GM12865 (cell line): Measurements from ENCODE around the gene DKC1.
A peak's percentile ranks its signal among the peaks of the same experiment; 100 is the strongest.

Source experiments
- DNase-seq: peaks from one replicate; pipeline ENCODE4 v3.0.0; 2010; ENCODE audit warnings: low read depth
- H3K4me3 ChIP-seq: 2 replicates; pipeline ENCODE4 v1.5.1; 2011; ENCODE audit warnings: mild to moderate bottlenecking, low read depth, low read length, control low read depth
- CTCF ChIP-seq: IDR thresholded peaks from 2 replicates; pipeline ENCODE4 v1.5.1; 2011; ENCODE audit warnings: low read length, control low read depth, low read depth, inconsistent platforms; ENCODE audit not compliant: insufficient read depth; ENCODE audit errors: missing control alignments

DKC1 gene

GRCh38 chrX:154762537-154763296 lies at the start of gene DKC1:
Gene DKC1, plus strand, starts transcription at chrX:154762864. Its CDS starts 102 bp downstream, at chrX:154762966.
- TF ChIP-seq CTCF, result no peak
- DNase-seq, result peak; percentile 98
- H3K4me3 ChIP-seq, result peak within 1 kb of the TSS; percentile 73

- peak; percentile 62 for DNase-seq
- H3K4me3 ChIP-seq, result no peak overlapping the region
- peak; percentile 61 for TF ChIP-seq CTCF
These were observed 47.7 kb upstream of the DKC1 start for GRCh38 chrX:154714925-154715324.

GRCh38 chrX:154715825-154716224 lies 46.8 kb upstream of the DKC1 start:
- TF ChIP-seq CTCF, result no peak
- H3K4me3 ChIP-seq, result no peak overlapping the region
- DNase-seq, result no peak

- no peak for TF ChIP-seq CTCF
- H3K4me3 ChIP-seq, result no peak overlapping the region
- no peak for DNase-seq
These were observed 44.8 kb upstream of the DKC1 start for GRCh38 chrX:154717824-154718223.

GRCh38 chrX:154718616-154719015 lies 44.0 kb upstream of the DKC1 start:
- no peak overlapping the region for H3K4me3 ChIP-seq
- no peak for TF ChIP-seq CTCF
- DNase-seq, result no peak

GRCh38 chrX:154719132-154719675 lies 43.5 kb upstream of the DKC1 start:
- H3K4me3 ChIP-seq, result no peak overlapping the region
- DNase-seq, result no peak
- TF ChIP-seq CTCF, result no peak
